Activated naive CD8-positive, alpha-beta T cell treated with anti-CD3 and anti-CD28 coated beads, Interleukin-2, amount 10 ng/mL, durations not matched to agents 7 days and 5 days (primary cell): ENCODE measurements around the gene MGARP. TPM values are rescaled to one million over a fixed set of nuclear protein-coding genes. Genes with fewer than 3 reads are reported as not detected.

Source experiments
- ATAC-seq: fragments of 150-1000 bp; cut with Tn5 transposase; one replicate; pipeline ENCODE4 v1.10.0; 2021; ENCODE audit warnings: low read depth, moderate library complexity
- POLR2A ChIA-PET: fragments of 350-600 bp; sonication (Branson Sonifier 250); formaldehyde crosslinking; loops from one replicate; lab custom pipeline; 2021; ENCODE audit warnings: antibody characterized with exemption; lab: Charles Lee
- DNase-seq: peaks from one replicate; pipeline ENCODE4 v3.0.0; 2021
- H3K27ac Mint-ChIP-seq: one replicate; pipeline ENCODE4 v1.8.0; 2022; ENCODE audit warnings: mild to moderate bottlenecking, mixed read lengths
- H3K27me3 Mint-ChIP-seq: one replicate; pipeline ENCODE4 v1.8.0; 2022; ENCODE audit warnings: mild to moderate bottlenecking, moderate library complexity, mixed read lengths
- H3K36me3 Mint-ChIP-seq: one replicate; pipeline ENCODE4 v1.8.0; 2021; ENCODE audit warnings: mild to moderate bottlenecking, mixed read lengths
- H3K4me1 Mint-ChIP-seq: one replicate; pipeline ENCODE4 v1.8.0; 2021; ENCODE audit warnings: mixed read lengths
- H3K4me3 Mint-ChIP-seq: one replicate; pipeline ENCODE4 v1.8.0; 2022; ENCODE audit warnings: mild to moderate bottlenecking, moderate library complexity, mixed read lengths
- H3K9me3 Mint-ChIP-seq: one replicate; pipeline ENCODE4 v1.8.0; 2021; ENCODE audit warnings: mixed read lengths
- total RNA-seq, 2 experiments: library from RNA; stranded (reverse); gene quantifications; one replicate each; pipeline ENCODE4 v1.2.3, GENCODE V29; 2021

MGARP gene
- total RNA-seq, 2 experiments from 2014 or later, result 0.22 TPM; not detected in 1

DNA sequence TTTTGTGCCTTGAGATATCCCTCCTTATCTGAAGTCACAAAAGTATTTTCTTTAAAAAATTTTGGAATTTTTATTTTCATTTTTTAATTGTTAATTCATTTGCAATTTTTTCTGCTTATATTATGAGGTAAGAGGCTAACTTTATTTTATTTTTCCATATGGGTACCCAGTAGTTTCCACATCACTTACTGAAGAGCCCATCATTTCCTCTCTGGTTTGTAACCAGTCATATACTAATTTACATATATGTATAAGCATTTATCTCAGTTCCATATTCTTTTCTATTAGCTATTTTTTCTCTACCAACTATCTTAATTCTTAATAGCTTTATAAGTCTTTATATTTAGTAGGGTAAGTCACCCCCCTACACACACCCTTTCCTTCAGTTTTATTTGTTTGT, 27.0 kb downstream of the MGARP start:
- Mint-ChIP-seq H3K36me3 (no peaks in the 10 kb centered on the region), H3K9me3 (no peaks in the 10 kb centered on the region), H3K4me3 (no peak overlapping the region), H3K27me3 (peaks cover 5% of the 10 kb centered on the region), H3K27ac (no peak overlapping the region), H3K4me1 (peaks cover 1% of the 10 kb centered on the region)
- no peak for DNase-seq
- POLR2A ChIA-PET, result no interaction called here
- ATAC-seq, result no peak

DNA sequence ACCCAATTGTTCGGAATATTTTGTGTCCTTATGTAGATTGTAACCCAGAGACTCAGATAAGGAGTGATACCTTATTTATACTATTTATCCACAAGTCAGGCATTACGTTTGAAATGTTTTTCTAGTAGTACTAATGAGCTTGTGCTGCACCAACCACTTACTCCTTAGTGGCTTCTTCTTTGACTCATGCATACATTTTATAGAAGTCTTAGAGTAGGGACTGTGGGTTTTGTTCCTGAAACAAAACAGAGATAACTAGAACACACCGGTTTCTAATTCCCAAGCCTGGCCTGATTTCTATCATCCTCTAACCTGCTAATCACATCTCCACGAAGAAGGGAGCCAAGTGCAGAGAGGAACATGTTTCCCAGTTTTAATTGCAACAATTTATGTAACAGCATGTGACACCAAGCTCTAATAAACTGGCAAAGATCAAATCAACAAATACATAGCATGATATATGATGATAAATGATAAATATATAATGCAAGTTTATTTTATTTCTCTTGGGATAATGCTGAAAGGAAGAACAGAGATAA, 32.3 kb downstream of the MGARP start:
- Mint-ChIP-seq H3K4me1 (peaks cover 1% of the 10 kb centered on the region), H3K4me3 (no peak overlapping the region), H3K36me3 (no peaks in the 10 kb centered on the region), H3K9me3 (no peaks in the 10 kb centered on the region), H3K27ac (no peak overlapping the region), H3K27me3 (peaks cover 3% of the 10 kb centered on the region)
- ATAC-seq (no peak), DNase-seq (no peak)
- POLR2A ChIA-PET, result no interaction called here

DNA sequence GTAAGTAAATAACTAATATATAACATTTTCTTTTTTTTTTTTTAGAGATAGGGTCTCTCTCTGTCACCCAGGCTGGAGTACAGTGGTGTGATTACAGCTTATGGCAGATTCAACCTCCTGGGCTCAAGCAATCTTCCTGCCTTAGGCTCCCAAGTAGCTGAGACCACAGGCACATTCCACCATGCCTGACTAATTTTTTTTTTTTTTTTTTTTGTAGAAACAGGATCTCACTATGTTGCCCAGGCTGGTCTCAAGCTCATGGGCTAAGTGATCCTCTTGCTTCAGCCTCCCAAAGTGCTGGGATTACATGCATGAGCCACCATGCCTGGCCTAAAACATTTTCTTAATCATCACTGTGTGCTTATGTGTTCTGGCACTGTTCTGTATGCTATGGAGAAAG, 32.8 kb downstream of the MGARP start:
- ATAC-seq (no peak), DNase-seq (no peak)
- Mint-ChIP-seq H3K4me3 (no peak overlapping the region), H3K36me3 (no peaks in the 10 kb centered on the region), H3K27me3 (peaks cover 3% of the 10 kb centered on the region), H3K4me1 (peaks cover 1% of the 10 kb centered on the region), H3K9me3 (no peaks in the 10 kb centered on the region), H3K27ac (no peak overlapping the region)
- POLR2A ChIA-PET, result no interaction called here

DNA sequence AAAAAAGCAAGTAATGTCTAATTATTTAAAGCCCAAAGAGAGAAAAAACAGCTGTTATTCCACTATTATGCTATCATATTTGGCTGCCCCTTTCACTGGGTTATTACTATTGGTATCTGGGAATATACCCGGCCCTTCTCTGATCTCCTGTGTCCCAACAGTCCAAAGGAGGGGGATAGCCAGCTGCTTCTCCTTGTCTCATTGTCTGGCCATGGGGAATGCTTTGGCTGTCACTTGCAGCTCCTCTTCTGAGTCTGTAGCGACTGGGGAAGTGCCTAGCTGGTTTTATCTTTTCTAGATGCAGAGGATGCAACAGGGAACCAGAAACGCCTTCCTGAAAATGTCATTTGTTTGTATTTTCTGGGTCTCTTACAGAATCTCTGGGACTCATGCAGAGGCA, 33.9 kb downstream of the MGARP start:
- Mint-ChIP-seq H3K27ac (no peak overlapping the region), H3K4me1 (peaks cover 1% of the 10 kb centered on the region), H3K4me3 (no peak overlapping the region), H3K36me3 (no peaks in the 10 kb centered on the region), H3K9me3 (no peaks in the 10 kb centered on the region), H3K27me3 (peaks cover 3% of the 10 kb centered on the region)
- DNase-seq, result no peak
- POLR2A ChIA-PET, result no interaction called here
- ATAC-seq, result no peak

GRCh38 chr4:139245590-139245989, 34.4 kb downstream of the MGARP start:
- Mint-ChIP-seq H3K4me3 (no peak overlapping the region), H3K9me3 (no peaks in the 10 kb centered on the region), H3K36me3 (no peaks in the 10 kb centered on the region), H3K27me3 (peaks cover 2% of the 10 kb centered on the region), H3K4me1 (peaks cover 1% of the 10 kb centered on the region), H3K27ac (no peak overlapping the region)
- POLR2A ChIA-PET, result no interaction called here
- ATAC-seq (no peak), DNase-seq (no peak)

- DNase-seq (no peak), ATAC-seq (no peak)
- peaks cover under 1% of the 10 kb centered on the region for H3K4me1 Mint-ChIP-seq
- H3K4me3 Mint-ChIP-seq, result no peak overlapping the region
- no peaks in the 10 kb centered on the region for H3K36me3 Mint-ChIP-seq
- POLR2A ChIA-PET, result no interaction called here
- peaks cover 2% of the 10 kb centered on the region for H3K27me3 Mint-ChIP-seq
- H3K27ac Mint-ChIP-seq, result no peak overlapping the region
- no peaks in the 10 kb centered on the region for H3K9me3 Mint-ChIP-seq
These were observed 36.3 kb downstream of the MGARP start for GRCh38 chr4:139243448-139244365.

DNA sequence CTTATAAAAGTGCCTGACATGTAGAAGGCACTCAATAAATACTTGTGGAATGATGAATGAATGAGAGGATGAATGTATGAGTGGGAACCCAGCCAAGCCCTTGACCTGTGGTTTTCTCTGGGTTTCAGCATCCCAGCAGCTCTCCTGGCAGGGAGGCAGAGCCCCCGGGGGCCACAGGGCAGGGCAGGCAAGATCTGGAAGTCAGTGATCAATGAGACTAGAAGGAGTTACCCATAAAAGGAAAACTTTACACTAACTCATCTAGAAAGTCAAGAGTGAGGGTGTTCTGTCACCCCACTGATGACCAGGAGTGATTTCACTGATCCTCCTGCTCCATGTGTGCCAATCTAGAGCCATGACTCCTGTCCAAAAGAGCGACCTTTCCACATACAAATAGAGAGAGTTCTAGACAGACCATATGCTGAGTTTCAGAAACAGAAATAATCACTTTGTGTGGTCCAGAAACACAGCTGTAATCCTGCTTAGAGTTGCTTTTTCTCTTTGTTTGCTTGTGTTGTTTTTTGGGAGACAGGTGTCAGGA, 37.4 kb downstream of the MGARP start:
- POLR2A ChIA-PET, result no interaction called here
- Mint-ChIP-seq H3K36me3 (no peaks in the 10 kb centered on the region), H3K27me3 (peaks cover 2% of the 10 kb centered on the region), H3K27ac (no peak overlapping the region), H3K4me1 (peaks cover 1% of the 10 kb centered on the region), H3K4me3 (no peak overlapping the region), H3K9me3 (no peaks in the 10 kb centered on the region)
- ATAC-seq, result no peak
- DNase-seq, result no peak

GRCh38 chr4:139241784-139242151, 38.3 kb downstream of the MGARP start:
- no peak overlapping the region for H3K4me3 Mint-ChIP-seq
- POLR2A ChIA-PET, result no interaction called here
- ATAC-seq, result no peak
- H3K27me3 Mint-ChIP-seq, result peaks cover 4% of the 10 kb centered on the region
- H3K27ac Mint-ChIP-seq, result no peak overlapping the region
- H3K36me3 Mint-ChIP-seq, result no peaks in the 10 kb centered on the region
- no peaks in the 10 kb centered on the region for H3K9me3 Mint-ChIP-seq
- peaks cover 1% of the 10 kb centered on the region for H3K4me1 Mint-ChIP-seq
- no peak for DNase-seq

DNA sequence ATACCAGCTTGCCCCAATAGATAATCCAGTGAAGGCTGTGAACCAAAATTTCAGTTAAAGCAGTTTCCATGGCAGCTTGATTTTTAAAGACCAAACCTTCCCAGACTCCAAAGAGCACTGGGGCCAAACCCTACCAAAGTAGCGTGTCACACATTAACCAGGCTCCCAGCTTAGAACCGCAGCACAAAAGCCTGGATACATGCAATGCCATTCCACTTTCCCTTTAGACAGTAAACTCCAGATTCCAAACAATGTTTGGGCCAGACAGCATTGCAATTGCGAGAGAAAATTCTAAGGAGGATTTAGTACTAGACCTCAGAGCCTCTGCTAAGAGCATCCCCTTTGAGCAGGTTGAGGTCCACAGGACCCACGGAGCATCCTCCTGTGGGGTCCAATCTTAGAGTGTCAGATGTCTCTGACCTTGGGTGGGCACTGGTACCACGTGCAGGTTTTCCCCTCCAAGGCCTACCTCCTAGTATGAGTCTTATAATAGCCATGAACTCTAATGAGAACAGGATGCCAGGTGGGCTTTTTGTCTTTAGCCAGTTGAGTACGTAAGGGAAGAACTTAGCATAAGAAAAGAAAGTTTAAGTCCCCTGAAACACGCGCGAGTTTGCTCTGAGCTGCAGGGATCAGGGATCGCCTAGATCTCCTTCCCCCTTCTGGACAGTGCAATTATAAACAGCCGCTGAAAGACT, 38.8 kb downstream of the MGARP start:
- DNase-seq (no peak), ATAC-seq (no peak)
- H3K9me3 Mint-ChIP-seq, result no peaks in the 10 kb centered on the region
- POLR2A ChIA-PET, result no interaction called here
- H3K36me3 Mint-ChIP-seq, result no peaks in the 10 kb centered on the region
- H3K27ac Mint-ChIP-seq, result no peak overlapping the region
- H3K27me3 Mint-ChIP-seq, result peaks cover 4% of the 10 kb centered on the region
- H3K4me3 Mint-ChIP-seq, result no peak overlapping the region
- H3K4me1 Mint-ChIP-seq, result peaks cover 1% of the 10 kb centered on the region

- Mint-ChIP-seq H3K27me3 (peaks cover 2% of the 10 kb centered on the region), H3K36me3 (no peaks in the 10 kb centered on the region), H3K4me1 (peaks cover 1% of the 10 kb centered on the region), H3K27ac (no peak overlapping the region), H3K4me3 (no peak overlapping the region), H3K9me3 (no peaks in the 10 kb centered on the region)
- ATAC-seq (no peak), DNase-seq (no peak)
- POLR2A ChIA-PET, result no interaction called here
These were observed 40.8 kb downstream of the MGARP start for GRCh38 chr4:139239127-139239772.

- peaks cover 7% of the 10 kb centered on the region for H3K4me1 Mint-ChIP-seq
- no peak overlapping the region for H3K4me3 Mint-ChIP-seq
- ATAC-seq (no peak), DNase-seq (no peak)
- POLR2A ChIA-PET, result no interaction called here
- no peaks in the 10 kb centered on the region for H3K9me3 Mint-ChIP-seq
- H3K36me3 Mint-ChIP-seq, result no peaks in the 10 kb centered on the region
- H3K27ac Mint-ChIP-seq, result no peak overlapping the region
- peaks cover 6% of the 10 kb centered on the region for H3K27me3 Mint-ChIP-seq
These were observed 45.8 kb downstream of the MGARP start for GRCh38 chr4:139234253-139234652.

GRCh38 chr4:139229534-139230039, 50.4 kb downstream of the MGARP start:
- peaks cover 7% of the 10 kb centered on the region for H3K4me1 Mint-ChIP-seq
- H3K27me3 Mint-ChIP-seq, result peaks cover 4% of the 10 kb centered on the region
- H3K4me3 Mint-ChIP-seq, result no peak overlapping the region
- POLR2A ChIA-PET, result interaction anchor here (0.7 kb wide), 1 partner anchor 32 kb away, joined by 3 read pairs; no protein-coding TSS in a partner anchor
- H3K27ac Mint-ChIP-seq, result no peak overlapping the region
- no peak for DNase-seq
- H3K9me3 Mint-ChIP-seq, result no peaks in the 10 kb centered on the region
- ATAC-seq, result peak; percentile 56
- H3K36me3 Mint-ChIP-seq, result no peaks in the 10 kb centered on the region
